ENCODE measurements around the gene DDX17. TPM values are rescaled to one million over a fixed set of nuclear protein-coding genes. Genes with fewer than 3 reads are reported as not detected.

The DDX17 gene
- total RNA-seq, 3 donors from 2014 or later (not counting 1 experiment from before 2014, with no cell fraction given), result 571 to 752 (median 578) TPM

DNA sequence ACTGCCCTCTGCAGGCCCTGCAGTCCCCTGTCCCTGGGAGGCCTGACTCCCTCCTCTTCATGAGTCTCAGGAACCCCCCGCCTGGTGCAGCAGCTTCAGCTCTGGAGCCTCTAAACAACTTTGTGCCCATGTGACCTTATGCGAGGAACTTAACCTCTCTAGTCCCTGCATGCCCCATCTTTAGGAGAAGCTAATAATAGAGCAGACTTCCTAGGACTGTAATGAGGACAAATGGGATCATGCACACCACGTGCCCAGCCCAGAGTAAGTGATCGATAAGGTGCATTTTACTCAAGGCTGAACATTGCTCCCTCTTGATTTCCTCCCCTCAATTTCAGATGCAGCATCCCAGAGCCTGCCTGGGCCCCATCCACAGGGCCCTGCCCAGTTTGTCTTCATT is 70.1 kb downstream of the DDX17 start:
- Mint-ChIP-seq H3K4me1 (no peaks in the 10 kb centered on the region), H3K27me3 (ENCODE audit: low read depth in 2 of 2) (peaks cover 0 to 5% of the 10 kb centered on the region in 2 donors), H3K4me3 (no peak overlapping the region), H3K9me3 (no peaks in the 10 kb centered on the region), H3K27ac (no peak overlapping the region), H3K36me3 (no peaks in the 10 kb centered on the region)
- DNase-seq, result no peak
- 81% methylated on average over 4 of the region's 4 CpGs for WGBS (ENCODE audit: insufficient coverage)
- Histone ChIP-seq H3K9me3 (ENCODE audit: control insufficient read depth, insufficient read depth, low read length) (no peaks in the 10 kb centered on the region), H3K36me3 (ENCODE audit: control insufficient read depth, insufficient read depth, low read length) (no peaks in the 10 kb centered on the region), H3K4me3 (ENCODE audit: low read length) (no peak overlapping the region), H3K27me3 (ENCODE audit: control insufficient read depth, insufficient read depth, low read length) (no peaks in the 10 kb centered on the region), H3K27ac (ENCODE audit: low read length) (no peak overlapping the region), H3K4me1 (ENCODE audit: control insufficient read depth, insufficient read depth, low read length) (no peaks in the 10 kb centered on the region)
- ATAC-seq, result no peak
- intact Hi-C loops (cut with micrococcal nuclease), result no loop called here
- TF ChIP-seq CTCF (IDR thresholded peaks at IDR 0.05), result no peak

DNA sequence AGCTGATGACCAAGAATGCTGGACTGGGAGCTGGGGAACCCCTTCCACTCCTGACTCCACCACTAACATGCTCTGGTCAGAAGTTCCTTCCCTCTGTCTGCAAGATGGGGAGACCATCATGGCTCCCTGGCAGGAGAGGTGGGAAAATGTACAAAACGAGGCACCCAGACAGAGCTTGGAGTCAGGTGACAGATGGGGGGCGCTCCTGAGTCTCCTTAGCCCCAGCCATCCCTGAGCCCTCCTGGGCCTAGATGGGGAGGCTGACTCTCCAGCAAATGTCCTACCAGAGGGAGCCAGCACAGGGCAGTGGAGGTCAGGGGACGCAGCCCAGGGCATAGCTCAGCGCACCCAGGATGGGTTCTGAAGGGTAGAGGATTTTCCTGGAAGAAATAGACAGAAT is 71.1 kb downstream of the DDX17 start:
- no peaks in the 10 kb centered on the region for H3K27me3 ChIP-seq (ENCODE audit: control insufficient read depth, insufficient read depth, low read length)
- no peak overlapping the region for H3K27ac Mint-ChIP-seq
- H3K36me3 Mint-ChIP-seq, result no peaks in the 10 kb centered on the region
- H3K27ac ChIP-seq (ENCODE audit: low read length), result no peak overlapping the region
- DNase-seq, result no peak
- H3K27me3 Mint-ChIP-seq (ENCODE audit: low read depth in 2 of 2), result no peaks in the 10 kb centered on the region
- H3K4me1 Mint-ChIP-seq, result no peaks in the 10 kb centered on the region
- intact Hi-C loops (cut with micrococcal nuclease), result no loop called here
- H3K4me3 ChIP-seq (ENCODE audit: low read length), result no peak overlapping the region
- H3K4me3 Mint-ChIP-seq, result no peak overlapping the region
- TF ChIP-seq CTCF (IDR thresholded peaks at IDR 0.05), result no peak
- no peaks in the 10 kb centered on the region for H3K36me3 ChIP-seq (ENCODE audit: control insufficient read depth, insufficient read depth, low read length)
- 75% methylated on average over 4 of the region's 4 CpGs for WGBS (ENCODE audit: insufficient coverage)
- no peaks in the 10 kb centered on the region for H3K4me1 ChIP-seq (ENCODE audit: control insufficient read depth, insufficient read depth, low read length)
- H3K9me3 Mint-ChIP-seq, result no peaks in the 10 kb centered on the region
- no peak for ATAC-seq
- no peaks in the 10 kb centered on the region for H3K9me3 ChIP-seq (ENCODE audit: control insufficient read depth, insufficient read depth, low read length)

DNA sequence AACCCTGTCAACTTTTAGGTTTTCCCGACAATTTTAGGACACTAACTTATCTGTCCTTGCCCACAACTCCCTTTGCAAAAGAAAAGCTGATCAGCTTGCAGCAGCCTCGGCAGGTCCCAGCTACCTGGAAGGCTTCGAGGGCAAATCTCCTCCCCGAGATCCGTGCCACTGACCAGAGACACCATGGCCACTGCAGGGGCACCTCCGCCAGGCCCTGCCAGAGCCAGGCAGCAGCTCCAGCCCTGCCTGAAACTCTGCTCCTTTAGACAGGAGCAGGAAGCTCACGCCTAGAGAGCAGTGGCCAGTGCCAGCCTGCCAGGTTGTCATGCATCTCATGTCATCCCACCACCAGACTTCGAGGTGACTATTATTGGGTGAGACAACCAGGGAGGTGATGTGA is 72.2 kb downstream of the DDX17 start:
- Histone ChIP-seq H3K27me3 (ENCODE audit: control insufficient read depth, insufficient read depth, low read length) (no peaks in the 10 kb centered on the region), H3K27ac (ENCODE audit: low read length) (no peak overlapping the region), H3K36me3 (ENCODE audit: control insufficient read depth, insufficient read depth, low read length) (no peaks in the 10 kb centered on the region), H3K4me3 (ENCODE audit: low read length) (no peak overlapping the region), H3K9me3 (ENCODE audit: control insufficient read depth, insufficient read depth, low read length) (no peaks in the 10 kb centered on the region), H3K4me1 (ENCODE audit: control insufficient read depth, insufficient read depth, low read length) (no peaks in the 10 kb centered on the region)
- H3K36me3 Mint-ChIP-seq, result no peaks in the 10 kb centered on the region
- H3K4me1 Mint-ChIP-seq, result no peaks in the 10 kb centered on the region
- intact Hi-C loops (cut with micrococcal nuclease), result no loop called here
- ATAC-seq (no peak), DNase-seq (no peak)
- 76% methylated on average over 8 of the region's 8 CpGs for WGBS (ENCODE audit: insufficient coverage)
- no peak overlapping the region for H3K4me3 Mint-ChIP-seq
- no peak for TF ChIP-seq CTCF (IDR thresholded peaks at IDR 0.05)
- H3K27me3 Mint-ChIP-seq (ENCODE audit: low read depth in 2 of 2), result no peaks in the 10 kb centered on the region
- H3K27ac Mint-ChIP-seq, result no peak overlapping the region
- H3K9me3 Mint-ChIP-seq, result no peaks in the 10 kb centered on the region

Other genes with a start within 250 kb of the DDX17 start
- 10 to 100 TPM; 58.1 to 72.5 (median 68.6) TPM for gene TMEM184B, start 233.3 kb downstream of the DDX17 start, total RNA-seq
- 100 to 1,000 TPM; 126 to 178 (median 149) TPM for gene CSNK1E, start 188.9 kb downstream of the DDX17 start, total RNA-seq
- gene KCNJ4, start 51.1 kb downstream of the DDX17 start, total RNA-seq, result not detected
- gene KDELR3, start 38.2 kb downstream of the DDX17 start, total RNA-seq, result under 1 TPM in 1 of 3 donors, not detected in 2; 0.25 TPM
- gene DMC1, start 63.9 kb upstream of the DDX17 start, total RNA-seq, result 1 to 10 TPM in 1 of 3 donors, under 1 TPM in 2; 0.31 to 1.7 (median 0.63) TPM
- gene FAM227A, start 150.1 kb upstream of the DDX17 start, total RNA-seq, result under 1 TPM; 0.07 to 0.29 (median 0.28) TPM
- 10 to 100 TPM in 2 of 3 donors, 1 to 10 TPM in 1; 8.2 to 10.9 (median 10.8) TPM for gene CBY1, start 150.3 kb upstream of the DDX17 start, total RNA-seq
- gene TOMM22, start 175.6 kb upstream of the DDX17 start, total RNA-seq, result 10 to 100 TPM; 45.9 to 50.6 (median 47.5) TPM
- gene JOSD1, start 194.6 kb upstream of the DDX17 start, total RNA-seq, result 100 to 1,000 TPM; 123 to 165 (median 128) TPM
- gene GTPBP1, start 199.6 kb upstream of the DDX17 start, total RNA-seq, result 100 to 1,000 TPM; 236 to 259 (median 249) TPM
- 1,000 to 10,000 TPM in 1 of 3 donors, 100 to 1,000 TPM in 2; 882 to 1,056 (median 886) TPM for gene SUN2, start 249.7 kb upstream of the DDX17 start, total RNA-seq